Measurements from ENCODE around the gene IFTAP. TPM values are rescaled to one million over a fixed set of nuclear protein-coding genes. Genes with fewer than 3 reads are reported as not detected.

IFTAP gene
- total RNA-seq, 4 donors from 2014 or later, result 1.5 to 14.9 (median 8.6) TPM

DNA sequence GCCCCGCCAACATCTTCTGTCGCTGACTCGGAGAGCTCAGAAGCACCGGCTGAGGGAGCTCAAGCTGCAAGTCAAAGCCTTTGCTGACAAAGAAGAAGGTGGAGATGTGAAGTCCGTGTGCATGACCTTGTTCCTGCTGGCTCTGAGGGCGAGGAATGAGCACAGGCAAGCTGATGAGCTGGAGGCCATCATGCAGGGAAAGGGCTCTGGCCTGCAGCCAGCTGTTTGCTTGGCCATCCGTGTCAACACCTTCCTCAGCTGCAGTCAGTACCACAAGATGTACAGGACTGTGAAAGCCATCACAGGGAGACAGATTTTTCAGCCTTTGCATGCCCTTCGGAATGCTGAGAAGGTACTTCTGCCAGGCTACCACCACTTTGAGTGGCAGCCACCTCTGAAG is 19.8 kb upstream of the IFTAP start:
- TF ChIP-seq POLR2A (IDR thresholded peaks at IDR 0.05), result no peak
- TF ChIP-seq, protein P1, sequence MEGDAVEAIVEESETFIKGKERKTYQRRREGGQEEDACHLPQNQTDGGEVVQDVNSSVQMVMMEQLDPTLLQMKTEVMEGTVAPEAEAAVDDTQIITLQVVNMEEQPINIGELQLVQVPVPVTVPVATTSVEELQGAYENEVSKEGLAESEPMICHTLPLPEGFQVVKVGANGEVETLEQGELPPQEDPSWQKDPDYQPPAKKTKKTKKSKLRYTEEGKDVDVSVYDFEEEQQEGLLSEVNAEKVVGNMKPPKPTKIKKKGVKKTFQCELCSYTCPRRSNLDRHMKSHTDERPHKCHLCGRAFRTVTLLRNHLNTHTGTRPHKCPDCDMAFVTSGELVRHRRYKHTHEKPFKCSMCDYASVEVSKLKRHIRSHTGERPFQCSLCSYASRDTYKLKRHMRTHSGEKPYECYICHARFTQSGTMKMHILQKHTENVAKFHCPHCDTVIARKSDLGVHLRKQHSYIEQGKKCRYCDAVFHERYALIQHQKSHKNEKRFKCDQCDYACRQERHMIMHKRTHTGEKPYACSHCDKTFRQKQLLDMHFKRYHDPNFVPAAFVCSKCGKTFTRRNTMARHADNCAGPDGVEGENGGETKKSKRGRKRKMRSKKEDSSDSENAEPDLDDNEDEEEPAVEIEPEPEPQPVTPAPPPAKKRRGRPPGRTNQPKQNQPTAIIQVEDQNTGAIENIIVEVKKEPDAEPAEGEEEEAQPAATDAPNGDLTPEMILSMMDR (IDR thresholded peaks at IDR 0.05), result no peak
- H3K27me3 ChIP-seq, result no peaks in the 10 kb centered on the region
- no peaks in the 10 kb centered on the region for H3K36me3 ChIP-seq

GRCh38 chr11:36577373-36577772 is 16.9 kb upstream of the IFTAP start:
- no peak for TF ChIP-seq POLR2A (IDR thresholded peaks at IDR 0.05)
- TF ChIP-seq, protein P1 (IDR thresholded peaks at IDR 0.05), result no peak
- no peaks in the 10 kb centered on the region for H3K4me1 ChIP-seq

More for the DNA sequence above, 19.8 kb upstream of the IFTAP start:
- no peak overlapping the region for H3K27ac ChIP-seq
- no peaks in the 10 kb centered on the region for H3K9me3 ChIP-seq
- no peaks in the 10 kb centered on the region for H3K4me1 ChIP-seq
- H3K4me3 ChIP-seq, result no peak overlapping the region
- DNase-seq, result no peak

GRCh38 chr11:36577859-36578258 is 16.4 kb upstream of the IFTAP start:
- Histone ChIP-seq H3K27me3 (no peaks in the 10 kb centered on the region), H3K4me1 (no peaks in the 10 kb centered on the region), H3K9me3 (no peaks in the 10 kb centered on the region), H3K4me3 (no peak overlapping the region), H3K36me3 (no peaks in the 10 kb centered on the region), H3K27ac (no peak overlapping the region)
- TF ChIP-seq, protein P1 (IDR thresholded peaks at IDR 0.05), result no peak
- no peak for TF ChIP-seq POLR2A (IDR thresholded peaks at IDR 0.05)
- DNase-seq, result no peak

More at GRCh38 chr11:36577373-36577772, 16.9 kb upstream of the IFTAP start:
- Histone ChIP-seq H3K27me3 (no peaks in the 10 kb centered on the region), H3K36me3 (no peaks in the 10 kb centered on the region), H3K27ac (no peak overlapping the region), H3K4me3 (no peak overlapping the region), H3K9me3 (no peaks in the 10 kb centered on the region)
- no peak for DNase-seq

DNA sequence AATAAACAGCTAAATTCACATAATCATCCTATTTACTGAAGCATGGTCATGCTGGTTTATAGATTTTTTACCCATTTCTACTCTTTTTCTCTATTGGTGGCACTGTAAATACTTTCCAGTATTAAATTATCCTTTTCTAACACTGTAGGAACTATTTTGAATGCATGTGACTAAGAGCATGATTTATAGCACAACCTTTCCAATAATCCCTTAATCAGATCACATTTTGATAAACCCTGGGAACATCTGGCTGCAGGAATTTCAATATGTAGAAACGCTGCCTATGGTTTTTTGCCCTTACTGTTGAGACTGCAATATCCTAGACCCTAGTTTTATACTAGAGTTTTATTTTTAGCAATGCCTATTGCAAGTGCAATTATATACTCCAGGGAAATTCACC is 15.8 kb upstream of the IFTAP start:
- Histone ChIP-seq H3K9me3 (no peaks in the 10 kb centered on the region), H3K27ac (no peak overlapping the region), H3K4me3 (no peak overlapping the region), H3K27me3 (no peaks in the 10 kb centered on the region), H3K4me1 (no peaks in the 10 kb centered on the region), H3K36me3 (no peaks in the 10 kb centered on the region)
- no peak for DNase-seq
- TF ChIP-seq, protein P1 (IDR thresholded peaks at IDR 0.05), result no peak
- TF ChIP-seq POLR2A (IDR thresholded peaks at IDR 0.05), result no peak

DNA sequence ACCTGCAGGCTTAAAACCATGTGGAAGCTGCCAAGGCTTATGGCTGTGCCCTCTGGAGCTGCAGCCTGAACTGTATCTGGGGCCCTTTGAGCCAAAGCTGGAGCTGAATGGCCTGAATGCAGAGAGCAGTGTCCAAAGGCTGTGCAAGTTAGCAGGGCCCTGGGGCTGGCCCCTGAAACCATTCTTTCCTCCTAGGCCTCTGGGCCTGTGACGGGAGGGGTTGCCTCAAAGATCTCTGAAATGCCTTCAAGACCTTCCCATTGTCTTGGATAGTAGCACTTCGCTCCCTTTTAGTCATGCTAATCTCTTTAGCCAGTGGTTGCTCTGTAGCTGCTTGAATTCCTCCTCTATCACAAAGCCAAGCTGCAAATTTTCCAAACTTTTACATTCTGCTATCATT is 12.8 kb upstream of the IFTAP start:
- DNase-seq, result no peak
- Histone ChIP-seq H3K9me3 (no peaks in the 10 kb centered on the region), H3K4me3 (no peak overlapping the region), H3K36me3 (no peaks in the 10 kb centered on the region), H3K27me3 (no peaks in the 10 kb centered on the region), H3K4me1 (no peaks in the 10 kb centered on the region), H3K27ac (no peak overlapping the region)
- no peak for TF ChIP-seq POLR2A (IDR thresholded peaks at IDR 0.05)
- TF ChIP-seq, protein P1 (IDR thresholded peaks at IDR 0.05), result no peak

DNA sequence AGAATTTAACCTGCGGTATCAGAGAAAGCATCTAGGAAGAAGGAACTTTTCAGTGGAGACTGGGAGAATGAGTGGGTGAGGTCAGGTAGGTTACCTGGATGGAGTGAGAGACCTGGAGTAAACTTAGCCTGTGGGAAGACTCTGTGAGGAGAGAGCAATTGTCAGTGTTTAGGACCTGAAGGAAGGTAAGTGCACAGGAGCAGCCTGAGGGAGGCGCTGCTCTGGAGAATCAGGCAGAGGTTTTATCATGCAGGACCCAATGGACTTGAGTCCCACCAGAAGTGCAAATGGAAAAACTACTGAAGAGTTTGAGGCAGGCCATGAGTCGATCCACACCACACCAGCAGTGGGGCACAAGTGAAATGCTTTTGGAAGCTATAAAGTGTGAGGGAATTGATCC is 10.6 kb upstream of the IFTAP start:
- Histone ChIP-seq H3K4me1 (no peaks in the 10 kb centered on the region), H3K36me3 (no peaks in the 10 kb centered on the region), H3K27ac (no peak overlapping the region), H3K27me3 (no peaks in the 10 kb centered on the region), H3K4me3 (no peak overlapping the region), H3K9me3 (no peaks in the 10 kb centered on the region)
- no peak for TF ChIP-seq POLR2A (IDR thresholded peaks at IDR 0.05)
- no peak for DNase-seq

All from Peyer's patch (tissue), 4 donors.